Measurements from ENCODE around the gene ADCY9. TPM values are rescaled to one million over a fixed set of nuclear protein-coding genes. Genes with fewer than 3 reads are reported as not detected.

Gene ADCY9
- total RNA-seq, 1 donor from 2014 or later: 11.4 TPM

GRCh38 chr16:3965306-3965705, 150.9 kb downstream of the ADCY9 start:
- Mint-ChIP-seq H3K4me1 (ENCODE audit: low read depth, unreplicated experiment) (peaks cover 17% of the 10 kb centered on the region), H3K4me3 (ENCODE audit: unreplicated experiment) (no peak overlapping the region), H3K9me3 (ENCODE audit: unreplicated experiment) (peaks cover 7% of the 10 kb centered on the region), H3K27me3 (ENCODE audit: low read depth, unreplicated experiment) (peaks cover 6% of the 10 kb centered on the region), H3K27ac (ENCODE audit: unreplicated experiment) (no peak overlapping the region), H3K36me3 (ENCODE audit: low read depth, unreplicated experiment) (peaks cover 24% of the 10 kb centered on the region)
- TF ChIP-seq CTCF (IDR thresholded peaks at IDR 0.05; ENCODE audit: insufficient read depth, low read depth, low read length) (no peak), EZH2 (IDR thresholded peaks at IDR 0.05; ENCODE audit: insufficient read depth, low read length) (no peak)
- H3K4me1 ChIP-seq (ENCODE audit: insufficient read depth, low read length): peaks cover 13% of the 10 kb centered on the region
- DNase-seq (ENCODE audit: low read depth): no peak
- no peaks in the 10 kb centered on the region for H3K27me3 ChIP-seq (ENCODE audit: insufficient read depth, low read length)
- H3K9ac ChIP-seq (ENCODE audit: low read length): no peak overlapping the region
- H3K27ac ChIP-seq (ENCODE audit: low read depth, low read length): no peak overlapping the region
- no peak overlapping the region for H3K4me3 ChIP-seq (ENCODE audit: insufficient read depth, low read depth, low read length)
- H3K79me2 ChIP-seq (ENCODE audit: insufficient read depth, low read length): no peaks in the 10 kb centered on the region
- FAIRE-seq: no peak
- no peak overlapping the region for H3K4me2 ChIP-seq (ENCODE audit: low read length)
- no peaks in the 10 kb centered on the region for H4K20me1 ChIP-seq (ENCODE audit: insufficient read depth, low read length)
- H3K36me3 ChIP-seq (ENCODE audit: insufficient read depth, low read length): no peaks in the 10 kb centered on the region
- no peaks in the 10 kb centered on the region for H3K9me3 ChIP-seq (ENCODE audit: insufficient read depth, low read depth, low read length)
- H2AFZ ChIP-seq (ENCODE audit: low read depth, low read length): no peak overlapping the region

- Histone ChIP-seq H3K4me3 (ENCODE audit: insufficient read depth, low read depth, low read length) (no peak overlapping the region), H3K79me2 (ENCODE audit: insufficient read depth, low read length) (no peaks in the 10 kb centered on the region), H2AFZ (ENCODE audit: low read depth, low read length) (no peak overlapping the region), H4K20me1 (ENCODE audit: insufficient read depth, low read length) (no peaks in the 10 kb centered on the region), H3K36me3 (ENCODE audit: insufficient read depth, low read length) (no peaks in the 10 kb centered on the region), H3K9me3 (ENCODE audit: insufficient read depth, low read depth, low read length) (no peaks in the 10 kb centered on the region), H3K27me3 (ENCODE audit: insufficient read depth, low read length) (no peaks in the 10 kb centered on the region), H3K27ac (ENCODE audit: low read depth, low read length) (no peak overlapping the region), H3K9ac (ENCODE audit: low read length) (no peak overlapping the region), H3K4me2 (ENCODE audit: low read length) (no peak overlapping the region), H3K4me1 (ENCODE audit: insufficient read depth, low read length) (peaks cover 13% of the 10 kb centered on the region)
- Mint-ChIP-seq H3K27me3 (ENCODE audit: low read depth, unreplicated experiment) (peaks cover 6% of the 10 kb centered on the region), H3K36me3 (ENCODE audit: low read depth, unreplicated experiment) (peaks cover 24% of the 10 kb centered on the region), H3K9me3 (ENCODE audit: unreplicated experiment) (peaks cover 7% of the 10 kb centered on the region), H3K4me3 (ENCODE audit: unreplicated experiment) (no peak overlapping the region), H3K27ac (ENCODE audit: unreplicated experiment) (no peak overlapping the region), H3K4me1 (ENCODE audit: low read depth, unreplicated experiment) (peaks cover 17% of the 10 kb centered on the region)
- no peak for DNase-seq (ENCODE audit: low read depth)
- no peak for FAIRE-seq
- TF ChIP-seq EZH2 (IDR thresholded peaks at IDR 0.05; ENCODE audit: insufficient read depth, low read length) (no peak), CTCF (IDR thresholded peaks at IDR 0.05; ENCODE audit: insufficient read depth, low read depth, low read length) (no peak)
Observed at GRCh38 chr16:3964686-3965290, 151.5 kb downstream of the ADCY9 start.

GRCh38 chr16:3963886-3964685, 152.2 kb downstream of the ADCY9 start:
- DNase-seq (ENCODE audit: low read depth): no peak
- H3K4me1 ChIP-seq (ENCODE audit: insufficient read depth, low read length): peaks cover 13% of the 10 kb centered on the region
- FAIRE-seq: no peak

More at GRCh38 chr16:3963886-3964685, 152.2 kb downstream of the ADCY9 start:
- no peaks in the 10 kb centered on the region for H4K20me1 ChIP-seq (ENCODE audit: insufficient read depth, low read length)
- no peak overlapping the region for H3K4me2 ChIP-seq (ENCODE audit: low read length)
- H3K4me3 Mint-ChIP-seq (ENCODE audit: unreplicated experiment): no peak overlapping the region
- no peak overlapping the region for H2AFZ ChIP-seq (ENCODE audit: low read depth, low read length)
- no peak overlapping the region for H3K27ac ChIP-seq (ENCODE audit: low read depth, low read length)
- no peak overlapping the region for H3K9ac ChIP-seq (ENCODE audit: low read length)
- H3K27me3 Mint-ChIP-seq (ENCODE audit: low read depth, unreplicated experiment): peaks cover 6% of the 10 kb centered on the region
- peaks cover 7% of the 10 kb centered on the region for H3K9me3 Mint-ChIP-seq (ENCODE audit: unreplicated experiment)
- peaks cover 24% of the 10 kb centered on the region for H3K36me3 Mint-ChIP-seq (ENCODE audit: low read depth, unreplicated experiment)
- TF ChIP-seq EZH2 (IDR thresholded peaks at IDR 0.05; ENCODE audit: insufficient read depth, low read length) (no peak), CTCF (IDR thresholded peaks at IDR 0.05; ENCODE audit: insufficient read depth, low read depth, low read length) (no peak)
- H3K4me3 ChIP-seq (ENCODE audit: insufficient read depth, low read depth, low read length): no peak overlapping the region
- no peaks in the 10 kb centered on the region for H3K36me3 ChIP-seq (ENCODE audit: insufficient read depth, low read length)
- H3K9me3 ChIP-seq (ENCODE audit: insufficient read depth, low read depth, low read length): no peaks in the 10 kb centered on the region
- H3K27ac Mint-ChIP-seq (ENCODE audit: unreplicated experiment): no peak overlapping the region
- no peaks in the 10 kb centered on the region for H3K79me2 ChIP-seq (ENCODE audit: insufficient read depth, low read length)
- H3K27me3 ChIP-seq (ENCODE audit: insufficient read depth, low read length): no peaks in the 10 kb centered on the region
- peaks cover 20% of the 10 kb centered on the region for H3K4me1 Mint-ChIP-seq (ENCODE audit: low read depth, unreplicated experiment)

Measured in astrocyte (in vitro differentiated cells and primary cell).